ENCODE data around the gene MED10.

DNA sequence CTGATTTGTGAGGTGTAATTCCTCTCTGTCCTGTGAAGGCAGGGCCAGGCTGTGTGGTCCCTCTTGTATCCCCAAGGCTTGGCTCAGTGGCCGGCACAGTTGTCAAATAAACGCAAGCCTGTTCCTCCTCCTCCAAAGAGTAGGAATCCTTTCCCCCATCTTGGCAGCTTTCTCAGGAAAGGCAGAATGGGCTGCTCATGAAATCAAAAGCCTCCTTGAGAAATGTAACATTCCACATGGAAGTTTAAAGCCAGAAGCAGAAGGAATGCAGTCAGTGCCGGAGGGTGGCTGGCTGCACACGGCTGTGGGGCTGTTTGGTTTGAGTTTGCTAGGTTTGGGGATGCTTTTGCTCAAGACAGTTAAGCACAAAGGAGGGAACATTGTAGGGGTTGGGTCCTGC, 34.5 kb upstream of the MED10 start:
- TF ChIP-seq CTCF (conservative IDR thresholded peaks at IDR 0.05) (no peak), EZH2 (IDR thresholded peaks at IDR 0.05; ENCODE audit: low read depth) (no peak)

Data from PC-9 (cell line).